ENCODE data around the gene CTNNA3. TPM values are rescaled to one million over a fixed set of nuclear protein-coding genes. Genes with fewer than 3 reads are reported as not detected.

Gene CTNNA3
- total and polyA plus RNA-seq, 7 donors, result 0.85 to 66.2 (median 28.1) TPM

GRCh38 chr10:66714741-66715140 lies 981.3 kb downstream of the CTNNA3 start:
- Histone ChIP-seq H3K27me3 (ENCODE audit: insufficient read depth in 3 of 3, low read length in 2 of 3) (no peaks in the 10 kb centered on the region), H3K9me3 (no peaks in the 10 kb centered on the region), H3K4me1 (no peaks in the 10 kb centered on the region), H3K27ac (no peak overlapping the region), H3K4me3 (no peak overlapping the region), H3K36me3 (ENCODE audit: insufficient read depth in 1 of 2, low read depth in 1 of 2) (no peaks in the 10 kb centered on the region)
- DNase-seq (no peak), ATAC-seq (no peak)
- TF ChIP-seq CTCF (IDR thresholded peaks at IDR 0.05), result no peak
- intact Hi-C loops (cut with DNase I), result no loop called here
- 13 to 34% (median 14%) methylated on average over 1 of the region's 1 CpG for WGBS, 3 donors

DNA sequence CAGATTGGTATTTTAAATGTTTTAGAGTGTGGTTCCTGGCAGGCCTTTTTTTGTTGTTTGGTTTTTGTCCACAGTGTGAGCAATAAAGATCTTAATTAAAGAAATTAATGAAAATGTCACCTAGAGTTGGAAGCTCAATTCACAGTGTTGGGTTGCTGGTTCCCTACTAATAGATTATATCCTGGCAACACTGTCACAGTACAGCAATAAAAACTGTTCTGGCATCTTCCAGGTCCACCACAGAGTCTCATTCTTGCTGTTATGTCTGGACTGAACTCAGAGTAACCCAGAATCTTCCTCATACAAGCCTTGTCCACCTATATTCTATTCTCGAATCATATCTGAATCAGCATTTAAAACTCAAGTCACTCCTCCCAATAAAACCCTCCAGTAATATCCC lies 982.6 kb downstream of the CTNNA3 start:
- intact Hi-C loops (cut with DNase I), result no loop called here
- WGBS, 3 donors, result 84 to 95% (median 86%) methylated on average over 1 of the region's 1 CpG
- no peak for TF ChIP-seq CTCF (IDR thresholded peaks at IDR 0.05)
- Histone ChIP-seq H3K4me3 (no peak overlapping the region), H3K27ac (no peak overlapping the region), H3K9me3 (no peaks in the 10 kb centered on the region), H3K36me3 (ENCODE audit: insufficient read depth in 1 of 2, low read depth in 1 of 2) (no peaks in the 10 kb centered on the region), H3K4me1 (no peaks in the 10 kb centered on the region), H3K27me3 (ENCODE audit: insufficient read depth in 3 of 3, low read length in 2 of 3) (no peaks in the 10 kb centered on the region)
- no peak for DNase-seq
- no peak for ATAC-seq

- Histone ChIP-seq H3K9me3 (no peaks in the 10 kb centered on the region), H3K27me3 (ENCODE audit: insufficient read depth in 3 of 3, low read length in 2 of 3) (no peaks in the 10 kb centered on the region), H3K36me3 (ENCODE audit: insufficient read depth in 1 of 2, low read depth in 1 of 2) (no peaks in the 10 kb centered on the region), H3K27ac (no peak overlapping the region), H3K4me1 (no peaks in the 10 kb centered on the region), H3K4me3 (no peak overlapping the region)
- intact Hi-C loops (cut with DNase I), result no loop called here
- no peak for TF ChIP-seq CTCF (IDR thresholded peaks at IDR 0.05)
- 94 to 97% (median 96%) methylated on average over 1 of the region's 1 CpG for WGBS, 3 donors
- ATAC-seq (no peak), DNase-seq (no peak)
Observed at GRCh38 chr10:66698069-66698468, 997.9 kb downstream of the CTNNA3 start.

DNA sequence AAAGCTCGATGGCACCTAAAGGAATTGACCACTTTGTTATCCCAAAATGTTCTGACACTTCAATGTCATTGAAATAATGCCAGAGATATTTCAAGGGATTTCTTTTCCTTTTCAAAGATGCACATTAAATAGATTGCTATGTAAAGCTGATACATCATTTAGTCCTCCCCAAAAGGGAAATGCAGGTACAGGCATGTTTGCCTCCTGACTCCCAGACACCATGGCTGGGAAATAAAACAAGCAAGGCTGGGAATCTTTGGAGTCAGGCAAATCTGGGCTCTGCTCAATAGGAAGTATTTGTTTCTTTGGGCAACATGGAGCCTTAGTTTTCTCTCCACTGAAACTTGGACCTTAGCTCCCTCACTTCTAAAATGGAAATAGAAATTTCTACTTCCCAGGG lies 1000.9 kb downstream of the CTNNA3 start:
- Histone ChIP-seq H3K27me3 (ENCODE audit: insufficient read depth in 3 of 3, low read length in 2 of 3) (no peaks in the 10 kb centered on the region), H3K4me1 (no peaks in the 10 kb centered on the region), H3K4me3 (no peak overlapping the region), H3K9me3 (no peaks in the 10 kb centered on the region), H3K36me3 (ENCODE audit: insufficient read depth in 1 of 2, low read depth in 1 of 2) (no peaks in the 10 kb centered on the region), H3K27ac (no peak overlapping the region)
- WGBS, 3 donors, result 50 to 98% (median 95%) methylated on average over 1 of the region's 1 CpG
- ATAC-seq, result no peak
- DNase-seq, result no peak
- intact Hi-C loops (cut with DNase I), result no loop called here
- TF ChIP-seq CTCF (IDR thresholded peaks at IDR 0.05), result no peak

GRCh38 chr10:66684581-66684980 lies 1011.4 kb downstream of the CTNNA3 start:
- TF ChIP-seq CTCF (IDR thresholded peaks at IDR 0.05), result no peak
- DNase-seq (no peak), ATAC-seq (no peak)
- no peaks in the 10 kb centered on the region for H3K27me3 ChIP-seq (ENCODE audit: insufficient read depth in 3 of 3, low read length in 2 of 3)
- no peak overlapping the region for H3K4me3 ChIP-seq
- 74 to 77% (median 75%) methylated on average over 3 of the region's 3 CpGs for WGBS, 3 donors
- H3K27ac ChIP-seq, result no peak overlapping the region
- no peaks in the 10 kb centered on the region for H3K36me3 ChIP-seq (ENCODE audit: insufficient read depth in 1 of 2, low read depth in 1 of 2)
- no peaks in the 10 kb centered on the region for H3K4me1 ChIP-seq
- intact Hi-C loops (cut with DNase I), result no loop called here
- no peaks in the 10 kb centered on the region for H3K9me3 ChIP-seq

All from psoas muscle (tissue), 8 donors.